Kidney (tissue), 14 donors: ENCODE data around the gene TNFSF8. TPM values are rescaled to one million over a fixed set of nuclear protein-coding genes. Genes with fewer than 3 reads are reported as not detected.

Source experiments
- DNase-seq, 5 donors: peaks; one replicate each; pipeline ENCODE4 v3.0.0-alpha.2; 2013 to 2020
- FAIRE-seq: peaks from 2 replicates; lab custom pipeline; 2012; peaks lifted over from hg19 to GRCh38; lab: Jason Lieb, UNC
- H3K27ac ChIP-seq, 2 donors: one replicate each; pipeline ENCODE4 v1.7.0; 2013; ENCODE audit warnings: low read depth in 2 of 2, low read length in 2 of 2, inconsistent platforms in 1 of 2
- H3K27me3 ChIP-seq: one replicate; pipeline ENCODE4 v1.7.1; 2013; ENCODE audit warnings: low read length, inconsistent platforms; ENCODE audit not compliant: control insufficient read depth, insufficient read depth
- H3K36me3 ChIP-seq, 3 donors: one replicate each; pipeline versions ENCODE4 v1.7.0 to v1.7.1; 2013; ENCODE audit warnings: low read length in 3 of 3, control low read depth in 1 of 3, inconsistent platforms in 1 of 3; ENCODE audit not compliant: insufficient read depth in 3 of 3, control insufficient read depth in 2 of 3
- H3K4me1 ChIP-seq, 3 donors: one replicate each; pipeline versions ENCODE4 v1.7.0 to v1.7.1; 2013; ENCODE audit warnings: low read length in 3 of 3, inconsistent platforms in 1 of 3, low read depth in 1 of 3; ENCODE audit not compliant: control insufficient read depth in 2 of 3, insufficient read depth in 2 of 3
- H3K4me3 ChIP-seq, 3 donors: one replicate each; pipeline versions ENCODE4 v1.7.0 to v1.8.1; 2013; ENCODE audit warnings: low read length in 3 of 3, control low read depth in 1 of 3, inconsistent platforms in 1 of 3
- H3K9ac ChIP-seq, 3 donors: one replicate each; pipeline versions ENCODE4 v1.7.0 to v1.7.1; 2013; ENCODE audit warnings: low read length in 3 of 3, control low read depth in 1 of 3, inconsistent platforms in 1 of 3
- H3K9me3 ChIP-seq, 3 donors: one replicate each; pipeline versions ENCODE4 v1.7.0 to v1.7.1; 2013; ENCODE audit warnings: low read length in 3 of 3, control low read depth in 1 of 3, inconsistent platforms in 1 of 3; ENCODE audit not compliant: control insufficient read depth in 2 of 3, insufficient read depth in 1 of 3
- CTCF ChIP-seq: IDR thresholded peaks from 3 replicates; pipeline ENCODE4 v1.5.1; 2012; ENCODE audit warnings: mild to moderate bottlenecking, moderate library complexity, borderline replicate concordance; ENCODE audit not compliant: insufficient read depth; ENCODE audit errors: extremely low read depth
- intact Hi-C: fragments of 100-400 bp; cut with DNase I; formaldehyde crosslinking; loops from one replicate; pipeline ENCODE4 v1.11.1; 2022
- polyA plus RNA-seq: library from polyadenylated mRNA; stranded (reverse); fragments of 350-450 nt; fragmentation: Illumina TruSeq; extraction: RNeasy Lipid Tissue Mini Kit (QIAGEN cat#74804); gene quantifications from one replicate; pipeline ENCODE4 v1.2.3, GENCODE V29; 2014; ENCODE audit warnings: low read depth, low replicate concordance; ENCODE audit not compliant: insufficient read depth
- total RNA-seq: library from RNA; stranded (reverse); fragmentation: NEBNext Ultra II Directional; extraction: Animal tissue kit (Norgen Biotek cat#: 25700); gene quantifications from one replicate; pipeline ENCODE4 v1.2.1, GENCODE V29; 2021
- donor health status: control.
- donor health status: control.
- donor health status: control.
- donor health status: control.
- donor health status: control.
- donor health status: DM: yes; HTN: yes; CAD: no.
- donor health status: Normal renal cell carcinoma (clear cell type).

TNFSF8 gene
- total and polyA plus RNA-seq, 2 donors from 2014 or later: 0.43 to 5.0 TPM

DNA sequence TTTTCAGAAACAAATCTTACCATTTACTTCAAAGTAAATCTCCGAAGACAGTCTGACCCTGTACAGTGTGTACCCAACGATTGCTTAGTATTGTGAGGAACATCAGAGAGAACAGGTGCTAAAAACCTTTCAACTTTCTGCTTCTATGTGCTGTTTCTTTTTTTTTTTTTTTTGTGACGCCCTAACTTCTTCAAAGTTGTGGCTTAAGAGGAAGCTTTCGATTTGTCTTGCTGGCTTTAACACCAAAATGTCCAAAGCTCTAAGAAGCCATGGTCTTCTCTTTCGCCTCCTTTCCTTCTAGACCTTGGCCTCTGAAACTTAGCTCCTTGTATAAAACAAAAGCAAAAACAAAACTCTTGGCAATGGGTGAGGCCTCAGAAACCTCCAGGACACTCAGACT, 1.2 kb downstream of the TNFSF8 start:
- intact Hi-C loops: no loop called here
- Histone ChIP-seq H3K9ac (no peak overlapping the region), H3K27me3 (no peaks in the 10 kb centered on the region), H3K9me3 (no peaks in the 10 kb centered on the region), H3K4me1 (no peaks in the 10 kb centered on the region), H3K27ac (no peak overlapping the region), H3K36me3 (no peaks in the 10 kb centered on the region), H3K4me3 (peak overlapping the region in 1 of 3 donors; percentile 28)
- FAIRE-seq (no peak), DNase-seq (no peak)
- TF ChIP-seq CTCF: no peak

DNA sequence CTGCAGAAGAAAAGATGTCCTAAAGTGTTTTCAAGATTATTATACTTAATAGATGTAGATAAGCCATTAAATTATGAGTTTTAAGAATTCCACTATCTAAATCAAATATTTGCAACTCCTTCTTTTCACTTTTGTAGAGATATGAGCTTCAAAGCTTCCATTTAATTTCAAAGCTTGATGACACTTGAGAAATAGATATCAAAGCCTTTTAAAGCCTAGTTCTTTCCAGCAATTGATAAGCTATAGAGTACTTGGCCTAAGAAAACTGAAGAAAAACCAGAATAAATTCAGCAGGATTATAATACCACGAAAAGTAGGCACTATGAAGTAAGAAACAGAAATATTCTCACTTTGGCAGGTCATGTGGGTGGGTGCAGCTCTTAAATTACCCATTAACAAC, 1.7 kb downstream of the TNFSF8 start:
- no peaks in the 10 kb centered on the region for H3K4me1 ChIP-seq
- H3K36me3 ChIP-seq: no peaks in the 10 kb centered on the region
- no peak overlapping the region for H3K4me3 ChIP-seq
- intact Hi-C loops: no loop called here
- no peaks in the 10 kb centered on the region for H3K27me3 ChIP-seq
- H3K9me3 ChIP-seq: no peaks in the 10 kb centered on the region
- no peak for TF ChIP-seq CTCF
- H3K9ac ChIP-seq: no peak overlapping the region
- DNase-seq (no peak), FAIRE-seq (no peak)
- no peak overlapping the region for H3K27ac ChIP-seq

DNA sequence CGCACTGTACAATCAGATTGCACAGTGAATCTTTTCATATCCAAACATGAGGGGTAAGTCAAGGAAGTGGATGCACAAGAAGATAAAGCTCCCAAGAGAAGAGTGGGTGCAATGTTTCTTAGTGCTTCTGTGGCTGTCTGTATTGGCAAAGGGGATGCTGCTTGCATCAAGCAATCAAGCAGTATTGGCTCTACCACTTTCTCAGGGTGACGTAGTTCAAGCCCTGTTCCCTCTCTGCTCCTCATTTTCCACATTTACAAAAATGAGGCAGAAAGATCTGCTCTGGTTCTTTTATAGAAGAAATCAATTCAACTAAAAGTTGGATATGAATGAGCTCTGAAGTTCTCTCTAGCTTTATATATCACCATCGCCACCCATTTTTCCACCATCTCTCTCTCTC, 2.3 kb downstream of the TNFSF8 start:
- Histone ChIP-seq H3K36me3 (no peaks in the 10 kb centered on the region), H3K27me3 (no peaks in the 10 kb centered on the region), H3K27ac (no peak overlapping the region), H3K4me1 (no peaks in the 10 kb centered on the region), H3K4me3 (no peak overlapping the region), H3K9me3 (no peaks in the 10 kb centered on the region), H3K9ac (no peak overlapping the region)
- intact Hi-C loops: no loop called here
- FAIRE-seq: no peak
- DNase-seq: no peak
- TF ChIP-seq CTCF: no peak

DNA sequence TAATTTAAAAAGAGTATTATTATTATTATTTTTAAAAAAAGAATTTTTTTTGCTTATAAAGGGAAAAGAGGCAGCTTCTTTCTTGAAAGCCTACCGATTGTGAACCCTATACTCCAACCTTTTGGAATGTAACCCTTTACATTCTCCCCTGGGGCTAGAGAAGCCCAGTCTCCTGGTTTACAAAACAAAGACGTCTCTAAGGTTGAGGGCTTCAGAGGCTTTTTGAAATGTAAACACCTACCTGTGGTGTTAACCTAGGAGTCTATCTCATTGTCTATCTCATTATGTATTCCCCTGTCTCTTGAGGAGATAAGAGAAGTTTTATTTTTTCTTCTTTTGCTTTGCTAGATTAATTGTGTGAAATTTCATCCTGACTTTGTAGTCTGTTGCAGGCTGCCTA, 4.7 kb downstream of the TNFSF8 start:
- FAIRE-seq (no peak), DNase-seq (no peak)
- Histone ChIP-seq H3K27ac (no peak overlapping the region), H3K4me3 (no peak overlapping the region), H3K9me3 (no peaks in the 10 kb centered on the region), H3K4me1 (no peaks in the 10 kb centered on the region), H3K27me3 (no peaks in the 10 kb centered on the region), H3K9ac (no peak overlapping the region), H3K36me3 (no peaks in the 10 kb centered on the region)
- intact Hi-C loops: no loop called here
- no peak for TF ChIP-seq CTCF
